Measurements from ENCODE around the gene OMD. TPM values are rescaled to one million over a fixed set of nuclear protein-coding genes. Genes with fewer than 3 reads are reported as not detected.

OMD gene
- total RNA-seq, 6 donors from 2014 or later: 0.67 to 8.1 (median 4.7) TPM

- Histone ChIP-seq H3K27ac (no peak overlapping the region), H3K4me1 (no peaks in the 10 kb centered on the region), H3K36me3 (no peaks in the 10 kb centered on the region), H3K9me3 (no peaks in the 10 kb centered on the region), H3K27me3 (no peaks in the 10 kb centered on the region), H3K4me3 (no peak overlapping the region)
- DNase-seq (no peak), ATAC-seq (ENCODE audit: low FRiP score in 2 of 2) (no peak)
- TF ChIP-seq, protein P1, sequence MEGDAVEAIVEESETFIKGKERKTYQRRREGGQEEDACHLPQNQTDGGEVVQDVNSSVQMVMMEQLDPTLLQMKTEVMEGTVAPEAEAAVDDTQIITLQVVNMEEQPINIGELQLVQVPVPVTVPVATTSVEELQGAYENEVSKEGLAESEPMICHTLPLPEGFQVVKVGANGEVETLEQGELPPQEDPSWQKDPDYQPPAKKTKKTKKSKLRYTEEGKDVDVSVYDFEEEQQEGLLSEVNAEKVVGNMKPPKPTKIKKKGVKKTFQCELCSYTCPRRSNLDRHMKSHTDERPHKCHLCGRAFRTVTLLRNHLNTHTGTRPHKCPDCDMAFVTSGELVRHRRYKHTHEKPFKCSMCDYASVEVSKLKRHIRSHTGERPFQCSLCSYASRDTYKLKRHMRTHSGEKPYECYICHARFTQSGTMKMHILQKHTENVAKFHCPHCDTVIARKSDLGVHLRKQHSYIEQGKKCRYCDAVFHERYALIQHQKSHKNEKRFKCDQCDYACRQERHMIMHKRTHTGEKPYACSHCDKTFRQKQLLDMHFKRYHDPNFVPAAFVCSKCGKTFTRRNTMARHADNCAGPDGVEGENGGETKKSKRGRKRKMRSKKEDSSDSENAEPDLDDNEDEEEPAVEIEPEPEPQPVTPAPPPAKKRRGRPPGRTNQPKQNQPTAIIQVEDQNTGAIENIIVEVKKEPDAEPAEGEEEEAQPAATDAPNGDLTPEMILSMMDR (IDR thresholded peaks at IDR 0.05): no peak
- TF ChIP-seq EP300 (IDR thresholded peaks at IDR 0.05) (no peak), POLR2A (IDR thresholded peaks at IDR 0.05) (no peak), POLR2AphosphoS5 (IDR thresholded peaks at IDR 0.05) (no peak)
- WGBS, 2 donors: 82 to 88% methylated on average over 1 of the region's 1 CpG
Measured at GRCh38 chr9:92384375-92384774, 39.9 kb downstream of the OMD start.

DNA sequence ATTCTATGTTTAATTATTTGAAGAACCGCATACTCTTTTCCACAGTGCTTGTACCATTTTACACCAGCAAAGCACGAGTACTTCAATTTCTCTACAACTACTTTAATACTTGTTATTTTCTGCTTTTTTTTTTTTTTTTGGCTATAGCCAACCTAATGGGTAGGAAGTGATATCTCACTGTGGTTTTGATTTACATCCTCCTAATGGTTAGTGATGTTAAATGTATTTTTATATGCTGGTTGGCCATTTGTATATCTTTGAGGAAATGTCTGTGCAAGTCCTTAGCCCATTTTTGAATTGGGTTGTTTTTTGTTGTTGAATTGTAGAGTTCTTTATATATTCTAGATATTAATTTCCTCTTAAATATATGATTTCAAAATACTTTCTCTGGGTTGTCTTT, 42.5 kb downstream of the OMD start:
- ATAC-seq (ENCODE audit: low FRiP score in 2 of 2) (no peak), DNase-seq (no peak)
- H3K36me3 ChIP-seq: no peaks in the 10 kb centered on the region
- H3K9me3 ChIP-seq: no peaks in the 10 kb centered on the region
- no peak overlapping the region for H3K27ac ChIP-seq
- H3K27me3 ChIP-seq: no peaks in the 10 kb centered on the region
- H3K4me1 ChIP-seq: no peaks in the 10 kb centered on the region
- H3K4me3 ChIP-seq: no peak overlapping the region
- TF ChIP-seq POLR2AphosphoS5 (IDR thresholded peaks at IDR 0.05) (no peak), POLR2A (IDR thresholded peaks at IDR 0.05) (no peak), EP300 (IDR thresholded peaks at IDR 0.05) (no peak)
- TF ChIP-seq, protein P1 (IDR thresholded peaks at IDR 0.05): no peak
- WGBS, 2 donors: 87 to 89% methylated on average over 2 of the region's 2 CpGs

- no peak for ATAC-seq (ENCODE audit: low FRiP score in 2 of 2)
- Histone ChIP-seq H3K27ac (no peak overlapping the region), H3K9me3 (no peaks in the 10 kb centered on the region), H3K4me1 (no peaks in the 10 kb centered on the region), H3K4me3 (no peak overlapping the region), H3K27me3 (no peaks in the 10 kb centered on the region), H3K36me3 (no peaks in the 10 kb centered on the region)
- WGBS, 2 donors: 97 to 98% methylated on average over 2 of the region's 2 CpGs
- TF ChIP-seq POLR2A (IDR thresholded peaks at IDR 0.05): no peak
- TF ChIP-seq, protein P1 (IDR thresholded peaks at IDR 0.05): no peak
- no peak for TF ChIP-seq POLR2AphosphoS5 (IDR thresholded peaks at IDR 0.05)
- TF ChIP-seq EP300 (IDR thresholded peaks at IDR 0.05): no peak
- no peak for DNase-seq
Measured at GRCh38 chr9:92380603-92381002, 43.7 kb downstream of the OMD start.

- 75% methylated on average over 7 of the region's 7 CpGs for WGBS, 2 donors
- no peaks in the 10 kb centered on the region for H3K4me1 ChIP-seq
- DNase-seq: no peak
- H3K27me3 ChIP-seq: no peaks in the 10 kb centered on the region
- TF ChIP-seq EP300 (IDR thresholded peaks at IDR 0.05) (no peak), POLR2A (IDR thresholded peaks at IDR 0.05) (no peak), POLR2AphosphoS5 (IDR thresholded peaks at IDR 0.05) (no peak)
- TF ChIP-seq, protein P1 (IDR thresholded peaks at IDR 0.05): no peak
- H3K9me3 ChIP-seq: peaks cover 0 to 4% (median 0%) of the 10 kb centered on the region in 4 donors
- H3K36me3 ChIP-seq: no peaks in the 10 kb centered on the region
- no peak overlapping the region for H3K27ac ChIP-seq
- ATAC-seq (ENCODE audit: low FRiP score in 2 of 2): no peak
- no peak overlapping the region for H3K4me3 ChIP-seq
Measured at GRCh38 chr9:92378865-92379560, 45.3 kb downstream of the OMD start.

DNA sequence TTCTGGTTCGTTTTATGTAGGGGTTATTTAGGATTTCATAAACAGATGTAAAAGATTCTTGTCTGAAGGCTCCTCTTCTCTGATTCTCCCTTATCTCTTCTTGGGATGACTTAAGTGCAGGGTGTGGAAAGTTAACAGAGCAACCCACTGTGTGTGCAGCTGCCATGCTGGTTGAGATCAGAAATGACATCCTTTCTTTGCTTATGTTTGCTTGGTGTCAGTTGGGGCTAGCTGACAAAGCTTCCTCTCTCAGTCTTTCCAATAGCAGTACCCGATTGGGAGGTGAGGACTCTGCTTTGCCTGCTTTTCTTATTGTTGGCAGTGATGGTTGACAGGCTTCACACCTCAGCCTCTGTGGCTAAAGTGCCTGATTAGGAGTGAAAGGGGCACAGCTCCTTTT, 46.4 kb downstream of the OMD start:
- Histone ChIP-seq H3K4me3 (no peak overlapping the region), H3K9me3 (peaks cover 0 to 8% (median 2%) of the 10 kb centered on the region in 4 donors), H3K27ac (no peak overlapping the region), H3K27me3 (no peaks in the 10 kb centered on the region), H3K36me3 (no peaks in the 10 kb centered on the region), H3K4me1 (no peaks in the 10 kb centered on the region)
- TF ChIP-seq POLR2AphosphoS5 (IDR thresholded peaks at IDR 0.05) (no peak), EP300 (IDR thresholded peaks at IDR 0.05) (no peak), POLR2A (IDR thresholded peaks at IDR 0.05) (no peak)
- TF ChIP-seq, protein P1 (IDR thresholded peaks at IDR 0.05): no peak
- ATAC-seq (ENCODE audit: low FRiP score in 2 of 2) (no peak), DNase-seq (no peak)
- 59 to 84% methylated on average over 2 of the region's 2 CpGs for WGBS, 2 donors

Data from upper lobe of left lung (tissue), 6 donors.